NCI-H526 treated with DMSO at 0.1 percent for 48 hours (cell line): Measurements from ENCODE around the gene CFAP97.

Experiments
- DNase-seq: peaks from one replicate; lab custom pipeline; 2025; lab: John Stamatoyannopoulos, UW

The CFAP97 gene

GRCh38 chr4:185109736-185110135 is 94.1 kb downstream of the CFAP97 start:
- no peak for DNase-seq
